IMR-90 (cell line): Measurements from ENCODE around the gene C16orf89. TPM values are rescaled to one million over a fixed set of nuclear protein-coding genes. Genes with fewer than 3 reads are reported as not detected.

Experiments used
- ATAC-seq: fragments of 200-7000 bp; cut with Tn5 transposase; 2 replicates; pipeline ENCODE4 v1.9.1; 2020; ENCODE audit warnings: low read depth, mild to moderate bottlenecking, moderate library complexity
- BruUV-seq: library from RNA; stranded (reverse); fragments of 400-500 nt; replicated peaks from 2 replicates; lab custom pipeline; 2021; lab: Mats Ljungman, UMichigan
- CTCF ChIA-PET: fragments of 300-600 bp; formaldehyde crosslinking; extraction: SDS; loops from one replicate; lab custom pipeline; 2021; ENCODE audit warnings: antibody characterized with exemption; lab: Yijun Ruan, JAX
- POLR2A ChIA-PET: fragments of 300-600 bp; sonication (Branson Sonifier 250); formaldehyde crosslinking; loops from one replicate; lab custom pipeline; 2022; ENCODE audit warnings: antibody characterized with exemption; ENCODE audit not compliant: unreplicated experiment; lab: Charles Lee
- DNase-seq: peaks from one replicate; pipeline ENCODE4 v3.0.0; 2013
- H2AFZ ChIP-seq: replicated peaks from 2 replicates; pipeline ENCODE3; 2013; ENCODE audit warnings: low read length, mild to moderate bottlenecking; ENCODE audit not compliant: poor library complexity
- H2AK5ac ChIP-seq: 2 replicates; pipeline ENCODE4 v1.6.1; 2013; ENCODE audit warnings: low read depth, low read length, inconsistent platforms
- H2AK9ac ChIP-seq: replicated peaks from 2 replicates; pipeline ENCODE3; 2013; ENCODE audit warnings: mild to moderate bottlenecking, low read depth, low read length, moderate library complexity; ENCODE audit not compliant: poor library complexity
- H2BK120ac ChIP-seq: 2 replicates; pipeline ENCODE4 v1.6.1; 2013; ENCODE audit warnings: low read depth, low read length, inconsistent platforms
- H2BK15ac ChIP-seq: 3 replicates; pipeline ENCODE4 v1.6.1; 2013; ENCODE audit warnings: low read depth, low read length, inconsistent platforms
- H2BK20ac ChIP-seq: 2 replicates; pipeline ENCODE4 v1.6.1; 2013; ENCODE audit warnings: low read depth, mild to moderate bottlenecking, inconsistent platforms, low read length, moderate library complexity
- H2BK5ac ChIP-seq: 2 replicates; pipeline ENCODE4 v1.6.1; 2013; ENCODE audit warnings: mild to moderate bottlenecking, low read depth, low read length, inconsistent platforms; ENCODE audit not compliant: poor library complexity, severe bottlenecking
- H3K14ac ChIP-seq: replicated peaks from 2 replicates; pipeline ENCODE4 v1.6.1; 2013; ENCODE audit warnings: low read depth, low read length, inconsistent platforms
- H3K18ac ChIP-seq: 2 replicates; pipeline ENCODE4 v1.6.1; 2013; ENCODE audit warnings: low read depth, low read length, control low read depth
- H3K23ac ChIP-seq: 2 replicates; pipeline ENCODE4 v1.6.1; 2013; ENCODE audit warnings: low read depth, low read length, inconsistent platforms
- H3K27ac ChIP-seq: 2 replicates; pipeline ENCODE4 v1.5.1; 2013; ENCODE audit warnings: mild to moderate bottlenecking, control low read depth, low read length; ENCODE audit not compliant: insufficient read depth
- H3K27me3 ChIP-seq: 2 replicates; pipeline ENCODE4 v1.6.1; 2013; ENCODE audit warnings: low read length; ENCODE audit not compliant: control insufficient read depth, insufficient read depth
- H3K36me3 ChIP-seq: 2 replicates; pipeline ENCODE4 v1.6.1; 2013; ENCODE audit warnings: low read length, mixed read lengths; ENCODE audit not compliant: control insufficient read depth, insufficient read depth
- H3K4ac ChIP-seq: 2 replicates; pipeline ENCODE4 v1.6.1; 2013; ENCODE audit warnings: low read depth, low read length, inconsistent platforms
- H3K4me1 ChIP-seq: 2 replicates; pipeline ENCODE4 v1.6.1; 2013; ENCODE audit warnings: low read length, mixed read lengths; ENCODE audit not compliant: control insufficient read depth, insufficient read depth
- H3K4me2 ChIP-seq: 2 replicates; pipeline ENCODE4 v1.6.1; 2013; ENCODE audit warnings: low read depth, mild to moderate bottlenecking, control low read depth, low read length, moderate library complexity
- H3K4me3 ChIP-seq: 2 replicates; pipeline ENCODE4 v1.5.1; 2013; ENCODE audit warnings: low read depth, mild to moderate bottlenecking, control low read depth, low read length, moderate library complexity; ENCODE audit not compliant: insufficient read depth
- H3K56ac ChIP-seq: 2 replicates; pipeline ENCODE4 v1.6.1; 2013; ENCODE audit warnings: low read length, inconsistent platforms; ENCODE audit not compliant: insufficient read depth; ENCODE audit errors: extremely low read depth
- H3K79me1 ChIP-seq, 2 experiments: 2 replicates each; pipeline ENCODE4 v1.6.1; 2013; ENCODE audit warnings: low read length in 2 of 2, inconsistent platforms in 1 of 2, low read depth in 1 of 2
- H3K9ac ChIP-seq: 2 replicates; pipeline ENCODE4 v1.6.1; 2013; ENCODE audit warnings: low read depth, low read length, control low read depth
- H3K9me1 ChIP-seq: 2 replicates; pipeline ENCODE4 v1.6.1; 2013; ENCODE audit warnings: low read length, inconsistent platforms; ENCODE audit not compliant: insufficient read depth
- H3K9me3 ChIP-seq: 2 replicates; pipeline ENCODE4 v1.6.1; 2013; ENCODE audit warnings: low read length; ENCODE audit not compliant: control insufficient read depth, insufficient read depth
- H4K20me1 ChIP-seq: 2 replicates; pipeline ENCODE4 v1.6.1; 2013; ENCODE audit warnings: low read length, inconsistent platforms; ENCODE audit not compliant: insufficient read depth
- H4K5ac ChIP-seq: 2 replicates; pipeline ENCODE4 v1.6.1; 2013; ENCODE audit warnings: mild to moderate bottlenecking, low read depth, low read length, control low read depth
- H4K8ac ChIP-seq, 2 experiments: 2 replicates each; pipeline ENCODE4 v1.6.1; 2013; ENCODE audit warnings: low read depth in 2 of 2, low read length in 2 of 2, control low read depth in 1 of 2, inconsistent platforms in 1 of 2
- H4K91ac ChIP-seq: 2 replicates; pipeline ENCODE4 v1.6.1; 2013; ENCODE audit warnings: low read depth, low read length, inconsistent platforms; ENCODE audit not compliant: insufficient read depth
- BHLHE40 ChIP-seq: fragments of 150-350 bp; IDR thresholded peaks from 2 replicates; pipeline ENCODE4 v1.6.1; 2016; ENCODE audit warnings: mild to moderate bottlenecking, low read depth, low read length
- CEBPB ChIP-seq: IDR thresholded peaks from 2 replicates; pipeline ENCODE4 v1.6.1; 2012; ENCODE audit warnings: low read depth, low read length, improper control_type of control experiment
- CHD1 ChIP-seq: IDR thresholded peaks from 2 replicates; pipeline ENCODE4 v1.6.1; 2012; ENCODE audit warnings: low read depth, low read length, improper control_type of control experiment
- FOS ChIP-seq: fragments of 150-350 bp; IDR thresholded peaks from 2 replicates; pipeline ENCODE4 v1.6.1; 2016; ENCODE audit warnings: low read depth, low read length
- MXI1 ChIP-seq: IDR thresholded peaks from 2 replicates; pipeline ENCODE4 v1.6.1; 2012; ENCODE audit warnings: low read depth, mild to moderate bottlenecking, low read length, moderate library complexity, borderline replicate concordance
- POLR2A ChIP-seq: IDR thresholded peaks from 2 replicates; pipeline ENCODE4 v1.6.1; 2012; ENCODE audit warnings: mild to moderate bottlenecking, low read depth, low read length
- RAD21 ChIP-seq: IDR thresholded peaks from 2 replicates; pipeline ENCODE4 v1.6.1; 2012; ENCODE audit warnings: low read length, improper control_type of control experiment
- RCOR1 ChIP-seq: IDR thresholded peaks from 2 replicates; pipeline ENCODE4 v1.6.1; 2012; ENCODE audit warnings: mild to moderate bottlenecking, low read length, improper control_type of control experiment; ENCODE audit not compliant: insufficient replicate concordance
- SMC3 ChIP-seq: fragments of 150-350 bp; IDR thresholded peaks from 2 replicates; pipeline ENCODE4 v1.6.1; 2016; ENCODE audit warnings: low read depth, mild to moderate bottlenecking, antibody characterized with exemption, low read length, moderate library complexity
- WGBS, 2 experiments: methylation state at CpG; one replicate each; pipeline versions ENCODE4 v1.1.5 to v1.1.7; 2013; ENCODE audit warnings: missing lambda C conversion rate in 2 of 2; ENCODE audit not compliant: insufficient read length in 1 of 2; ENCODE audit errors: extremely low coverage in 2 of 2; 5-methylcytosine and 5-hydroxymethylcytosine counted together
- dilution Hi-C: fragments of 300-500 bp; cut with HindIII; formaldehyde crosslinking; loops from one replicate; pipeline ENCODE4 v1.14.3; 2018; ENCODE audit warnings: low sequenced_read_pairs; ENCODE audit not compliant: unreplicated experiment
- in situ Hi-C: fragments of 300-500 bp; cut with MboI; formaldehyde crosslinking; loops from 3 replicates; pipeline ENCODE4 v1.14.3; 2019; ENCODE audit warnings: low sequenced_read_pairs, inconsistent platforms, mixed read lengths
- intact Hi-C: fragments of 100-400 bp; cut with micrococcal nuclease; formaldehyde crosslinking; loops from 2 replicates; pipeline ENCODE4 v1.10.0; 2022
- polyA plus RNA-seq, 3 experiments: library from polyadenylated mRNA; depleted of rRNA; stranded (reverse); fragments of >200 nt; gene quantifications; 2 replicates each; pipeline ENCODE4 v1.2.3, GENCODE V29; 2012; ENCODE audit warnings: low replicate concordance in 1 of 3
- total RNA-seq: library from RNA; depleted of rRNA; stranded (reverse); fragments of >200 nt; gene quantifications from 2 replicates; pipeline ENCODE4 v1.2.3, GENCODE V29; 2012
- TF ChIP-seq, protein P1 (sequence below): fragments of 150-350 bp; IDR thresholded peaks from 2 replicates; pipeline ENCODE4 v1.6.1; 2016; ENCODE audit warnings: low read depth, mild to moderate bottlenecking, low read length, moderate library complexity, borderline replicate concordance
- TF ChIP-seq, protein P2 (sequence below): conservative IDR thresholded peaks from 2 replicates; pipeline ENCODE4 v1.5.1; 2012; ENCODE audit warnings: mild to moderate bottlenecking, low read depth, low read length, improper control_type of control experiment
- TF ChIP-seq, protein P3 (sequence below): fragments of 150-350 bp; IDR thresholded peaks from 2 replicates; pipeline ENCODE4 v1.6.1; 2017; ENCODE audit warnings: mild to moderate bottlenecking, antibody characterized with exemption, low read length, low read depth

C16orf89 gene
- total and polyA plus RNA-seq, 2 of the 4 experiments (the other 2 are of a cell fraction) = 0.17 to 0.18 TPM

DNA sequence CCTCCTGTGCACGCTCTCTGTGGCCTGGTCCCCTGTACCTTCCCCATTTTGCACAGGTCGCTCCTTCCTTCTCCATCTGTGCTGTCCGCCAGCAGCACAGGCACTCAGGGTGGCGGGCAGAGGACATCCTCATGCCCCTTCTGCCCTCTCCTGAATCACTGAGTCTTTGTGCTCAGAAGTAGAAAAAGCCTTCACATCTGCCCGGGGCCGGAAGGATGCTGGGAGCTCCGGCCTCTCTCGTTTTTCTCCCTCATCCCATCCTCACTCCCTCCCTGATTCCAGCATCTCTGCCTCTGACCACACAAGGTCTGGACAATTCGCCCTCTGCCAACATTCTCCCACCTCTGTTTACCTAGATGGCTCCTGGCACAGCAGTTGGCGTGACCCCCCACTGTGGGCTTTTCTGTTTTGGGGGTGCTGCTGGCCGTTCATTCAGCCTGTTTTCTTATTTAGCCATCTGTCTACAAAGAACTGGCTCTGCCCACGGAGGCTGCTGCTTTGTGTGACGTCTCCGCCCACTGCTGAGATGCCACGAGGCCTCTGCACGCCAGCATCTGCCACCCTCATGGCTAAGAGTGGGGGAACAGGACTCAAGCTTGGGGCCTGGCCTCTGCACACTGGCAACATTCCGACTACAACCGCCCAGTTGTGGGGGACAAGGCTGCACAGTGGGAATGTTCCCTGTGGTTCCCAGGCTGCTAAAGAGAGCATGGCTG lies 70.9 kb downstream of the C16orf89 start:
- Histone ChIP-seq H3K4ac (no peak overlapping the region), H4K91ac (no peak overlapping the region), H3K4me1 (no peaks in the 10 kb centered on the region), H4K8ac (no peak overlapping the region), H2BK120ac (no peak overlapping the region), H3K9me1 (no peaks in the 10 kb centered on the region), H2BK15ac (no peak overlapping the region), H4K5ac (no peak overlapping the region), H3K27me3 (peaks cover 8% of the 10 kb centered on the region), H2AK9ac (no peak overlapping the region), H3K4me2 (no peak overlapping the region), H2AFZ (no peak overlapping the region), H3K9me3 (no peaks in the 10 kb centered on the region), H3K56ac (no peak overlapping the region), H2BK5ac (no peak overlapping the region), H3K79me1 (no peaks in the 10 kb centered on the region), H3K9ac (no peak overlapping the region), H3K4me3 (no peak overlapping the region), H3K27ac (no peak overlapping the region), H2BK20ac (no peak overlapping the region), H3K14ac (no peak overlapping the region), H3K36me3 (no peaks in the 10 kb centered on the region), H3K18ac (no peak overlapping the region), H3K23ac (no peak overlapping the region), H4K20me1 (no peaks in the 10 kb centered on the region), H2AK5ac (no peak overlapping the region)
- ATAC-seq (no peak), DNase-seq (no peak)
- dilution Hi-C loops (no loop called here), intact Hi-C loops (no loop called here), in situ Hi-C loops (no loop called here)
- BruUV-seq = no TSS peak
- 64% methylated on average over 9 of the region's 18 CpGs; no CpG with 5 or more reads in 1 of the 2 experiments for WGBS, 2 experiments
- ChIA-PET CTCF (no interaction called here), POLR2A (no interaction called here)
- TF ChIP-seq, protein P1, sequence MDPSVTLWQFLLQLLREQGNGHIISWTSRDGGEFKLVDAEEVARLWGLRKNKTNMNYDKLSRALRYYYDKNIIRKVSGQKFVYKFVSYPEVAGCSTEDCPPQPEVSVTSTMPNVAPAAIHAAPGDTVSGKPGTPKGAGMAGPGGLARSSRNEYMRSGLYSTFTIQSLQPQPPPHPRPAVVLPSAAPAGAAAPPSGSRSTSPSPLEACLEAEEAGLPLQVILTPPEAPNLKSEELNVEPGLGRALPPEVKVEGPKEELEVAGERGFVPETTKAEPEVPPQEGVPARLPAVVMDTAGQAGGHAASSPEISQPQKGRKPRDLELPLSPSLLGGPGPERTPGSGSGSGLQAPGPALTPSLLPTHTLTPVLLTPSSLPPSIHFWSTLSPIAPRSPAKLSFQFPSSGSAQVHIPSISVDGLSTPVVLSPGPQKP = no peak
- TF ChIP-seq RAD21 (no peak), BHLHE40 (no peak), MXI1 (no peak), RCOR1 (no peak), FOS (no peak), CEBPB (no peak), SMC3 (no peak), CHD1 (no peak), POLR2A (no peak)
- TF ChIP-seq, protein P2, sequence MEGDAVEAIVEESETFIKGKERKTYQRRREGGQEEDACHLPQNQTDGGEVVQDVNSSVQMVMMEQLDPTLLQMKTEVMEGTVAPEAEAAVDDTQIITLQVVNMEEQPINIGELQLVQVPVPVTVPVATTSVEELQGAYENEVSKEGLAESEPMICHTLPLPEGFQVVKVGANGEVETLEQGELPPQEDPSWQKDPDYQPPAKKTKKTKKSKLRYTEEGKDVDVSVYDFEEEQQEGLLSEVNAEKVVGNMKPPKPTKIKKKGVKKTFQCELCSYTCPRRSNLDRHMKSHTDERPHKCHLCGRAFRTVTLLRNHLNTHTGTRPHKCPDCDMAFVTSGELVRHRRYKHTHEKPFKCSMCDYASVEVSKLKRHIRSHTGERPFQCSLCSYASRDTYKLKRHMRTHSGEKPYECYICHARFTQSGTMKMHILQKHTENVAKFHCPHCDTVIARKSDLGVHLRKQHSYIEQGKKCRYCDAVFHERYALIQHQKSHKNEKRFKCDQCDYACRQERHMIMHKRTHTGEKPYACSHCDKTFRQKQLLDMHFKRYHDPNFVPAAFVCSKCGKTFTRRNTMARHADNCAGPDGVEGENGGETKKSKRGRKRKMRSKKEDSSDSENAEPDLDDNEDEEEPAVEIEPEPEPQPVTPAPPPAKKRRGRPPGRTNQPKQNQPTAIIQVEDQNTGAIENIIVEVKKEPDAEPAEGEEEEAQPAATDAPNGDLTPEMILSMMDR = no peak
- TF ChIP-seq, protein P3, sequence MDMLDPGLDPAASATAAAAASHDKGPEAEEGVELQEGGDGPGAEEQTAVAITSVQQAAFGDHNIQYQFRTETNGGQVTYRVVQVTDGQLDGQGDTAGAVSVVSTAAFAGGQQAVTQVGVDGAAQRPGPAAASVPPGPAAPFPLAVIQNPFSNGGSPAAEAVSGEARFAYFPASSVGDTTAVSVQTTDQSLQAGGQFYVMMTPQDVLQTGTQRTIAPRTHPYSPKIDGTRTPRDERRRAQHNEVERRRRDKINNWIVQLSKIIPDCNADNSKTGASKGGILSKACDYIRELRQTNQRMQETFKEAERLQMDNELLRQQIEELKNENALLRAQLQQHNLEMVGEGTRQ = no peak
